Femur (tissue), 1 donor: ENCODE data around the gene NPIPA1.
A peak's percentile ranks its signal among the peaks of the same experiment; 100 is the strongest.
"Not testable (repeated sequence)": the region's sequence is repeated elsewhere in the genome, so short reads cannot be mapped to it uniquely, and the experiment has no call there.

Experiments used
- DNase-seq: peaks from one replicate; pipeline ENCODE4 v3.0.0-alpha.2; 2017

NPIPA1 gene

DNA sequence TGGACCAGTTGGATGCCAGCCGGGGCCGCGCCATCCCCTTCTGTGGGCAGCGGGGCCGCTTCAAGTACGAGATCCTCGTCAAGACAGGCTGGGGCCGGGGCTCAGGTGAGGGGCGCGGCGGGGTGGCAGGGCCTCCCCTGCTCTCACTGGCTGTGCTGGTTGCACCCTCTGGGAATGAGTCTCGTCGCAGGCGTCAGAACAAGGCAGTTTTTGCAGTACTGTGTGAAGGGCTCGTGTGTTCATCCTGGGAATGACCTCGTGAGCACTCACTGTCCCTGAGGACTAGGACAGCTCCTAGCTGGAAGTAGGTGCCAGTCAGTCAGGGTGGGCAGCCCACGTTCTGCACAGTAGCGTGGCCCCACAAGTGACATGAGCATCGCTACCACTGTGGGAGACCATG, 6.3 kb upstream of the NPIPA1 start:
- DNase-seq = not testable (repeated sequence)

DNA sequence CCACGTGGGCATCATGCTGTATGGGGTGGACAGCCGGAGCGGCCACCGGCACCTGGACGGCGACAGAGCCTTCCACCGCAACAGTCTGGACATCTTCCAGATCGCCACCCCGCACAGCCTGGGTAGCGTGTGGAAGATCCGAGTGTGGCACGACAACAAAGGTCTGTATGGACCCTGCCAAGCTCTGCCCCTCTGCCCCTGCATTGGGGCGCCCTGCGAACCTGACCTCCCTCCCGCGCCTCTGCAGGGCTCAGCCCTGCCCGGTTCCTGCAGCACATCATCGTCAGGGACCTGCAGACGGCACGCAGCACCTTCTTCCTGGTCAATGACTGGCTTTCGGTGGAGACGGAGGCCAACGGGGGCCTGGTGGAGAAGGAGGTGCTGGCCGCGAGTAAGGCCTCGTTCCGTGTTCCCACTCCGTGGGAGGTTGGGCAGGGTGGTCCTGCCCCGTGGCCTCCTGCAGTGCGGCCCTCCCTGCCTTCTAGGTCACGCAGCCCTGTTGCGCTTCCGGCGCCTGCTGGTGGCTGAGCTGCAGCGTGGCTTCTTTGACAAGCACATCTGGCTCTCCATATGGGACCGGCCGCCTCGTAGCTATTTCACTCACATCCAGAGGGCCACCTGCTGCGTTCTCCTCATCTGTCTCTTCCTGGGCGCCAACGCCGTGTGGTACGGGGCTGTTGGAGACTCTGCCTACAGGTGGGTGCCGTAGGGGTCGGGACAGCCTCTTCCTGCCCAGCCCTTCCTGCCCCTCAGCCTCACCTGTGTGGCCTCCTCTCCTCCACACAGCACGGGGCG, 4.5 kb upstream of the NPIPA1 start:
- not testable (repeated sequence) for DNase-seq

DNA sequence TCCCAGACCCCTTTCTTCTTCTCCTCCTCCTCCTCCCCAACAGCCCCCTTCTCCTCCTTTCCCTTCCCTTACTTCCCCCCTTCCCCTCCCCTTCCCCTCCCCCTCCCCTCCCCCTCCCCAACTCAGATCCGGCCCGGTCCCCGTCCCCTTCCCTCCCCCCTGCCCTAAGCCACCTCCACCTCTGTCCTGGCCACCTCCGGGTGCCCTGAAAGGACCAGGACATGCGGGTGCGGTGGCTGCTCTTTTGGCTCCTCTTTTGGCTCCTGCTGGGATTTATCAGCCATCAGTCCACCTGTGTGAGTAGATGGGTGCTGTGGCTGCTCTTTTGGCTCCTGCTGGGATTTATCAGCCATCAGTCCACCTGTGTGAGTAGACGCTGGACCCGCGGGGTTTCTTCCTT, 751 bp downstream of the NPIPA1 start:
- not testable (repeated sequence) for DNase-seq

DNA sequence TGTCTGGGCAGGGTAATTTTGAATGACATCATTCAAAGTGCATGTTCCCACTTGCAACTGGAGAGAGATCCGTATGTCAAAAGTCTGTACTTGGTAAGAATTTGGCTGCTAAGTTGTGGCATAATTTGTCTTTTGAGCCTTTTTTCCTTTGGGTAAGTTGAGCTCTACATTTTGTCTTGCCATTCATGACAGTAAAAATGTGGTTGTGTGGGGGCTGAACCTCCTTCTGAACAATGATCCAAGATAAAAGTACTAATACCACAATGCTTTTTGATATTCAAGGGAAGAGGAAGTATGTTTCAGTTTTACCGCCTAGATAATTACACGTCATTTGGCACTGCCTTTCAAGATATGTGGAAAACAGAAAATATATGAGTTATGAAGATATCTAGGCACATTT, 5.4 kb downstream of the NPIPA1 start:
- DNase-seq = not testable (repeated sequence)

DNA sequence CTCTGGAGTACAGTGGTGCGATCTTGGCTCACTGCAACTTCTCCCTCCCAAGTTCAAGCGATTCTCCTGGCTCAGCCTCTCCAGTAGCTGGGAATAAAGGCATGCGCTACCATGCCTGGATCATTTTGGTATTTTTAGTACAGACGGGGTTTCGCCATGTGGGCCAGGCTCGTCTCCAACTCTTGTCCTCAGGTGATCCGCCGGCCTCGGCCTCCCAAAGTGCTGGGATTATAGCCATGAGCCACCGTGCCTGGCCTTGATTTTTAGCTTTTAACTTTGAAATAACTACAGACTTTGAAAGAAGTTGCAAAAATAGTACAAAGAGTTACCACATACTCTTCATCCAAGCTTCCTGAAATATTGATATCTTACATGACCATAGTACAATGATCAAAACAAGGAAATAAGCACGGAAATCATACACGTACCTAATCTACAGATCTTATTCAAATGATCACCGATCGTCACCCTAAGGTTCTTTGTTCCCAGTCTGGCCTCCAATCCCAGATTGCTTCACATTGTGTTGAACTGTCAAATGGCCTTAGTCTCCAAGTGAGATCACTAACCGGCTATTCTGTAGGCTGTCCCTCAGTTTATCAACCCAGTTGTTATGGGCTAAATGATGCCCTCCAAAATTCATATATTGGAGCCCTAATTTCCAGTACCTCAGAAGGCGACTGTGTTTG, 18.4 kb downstream of the NPIPA1 start:
- no peak for DNase-seq

DNA sequence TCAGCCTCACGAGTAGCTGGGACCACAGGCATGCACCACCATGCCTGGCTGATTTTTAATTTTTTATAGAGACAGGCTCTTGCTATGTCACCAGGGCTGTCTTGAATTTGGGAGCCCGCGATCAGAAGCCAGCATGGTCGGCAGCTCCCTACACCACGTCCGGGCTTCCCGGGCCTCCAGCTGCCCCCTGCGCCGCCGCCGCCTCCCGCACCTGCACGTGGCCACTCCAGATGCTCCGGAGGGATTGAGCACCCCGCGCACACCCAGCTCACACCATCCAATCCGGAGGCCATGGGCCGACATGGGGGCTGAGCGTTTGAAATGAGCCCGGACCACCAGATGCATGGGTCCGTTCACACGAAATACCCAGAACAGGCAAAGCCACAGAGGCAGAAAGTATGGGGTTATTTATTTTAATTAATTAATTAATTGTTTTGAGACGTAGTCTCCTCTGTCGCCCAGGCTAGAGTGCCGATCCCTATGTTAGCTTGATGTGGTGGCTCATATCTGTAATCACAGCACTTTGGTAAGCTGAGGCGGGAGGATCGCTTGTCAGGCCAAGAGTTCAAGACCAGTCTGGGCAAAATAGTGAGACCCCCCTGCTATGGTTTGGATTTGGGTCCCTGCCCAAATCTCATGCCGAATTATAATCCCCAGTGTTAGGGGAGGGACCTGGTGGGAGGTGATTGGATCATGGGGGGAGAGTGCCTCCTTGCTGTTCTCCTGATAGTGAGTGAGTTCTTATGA, 20.5 kb downstream of the NPIPA1 start:
- no peak for DNase-seq

DNA sequence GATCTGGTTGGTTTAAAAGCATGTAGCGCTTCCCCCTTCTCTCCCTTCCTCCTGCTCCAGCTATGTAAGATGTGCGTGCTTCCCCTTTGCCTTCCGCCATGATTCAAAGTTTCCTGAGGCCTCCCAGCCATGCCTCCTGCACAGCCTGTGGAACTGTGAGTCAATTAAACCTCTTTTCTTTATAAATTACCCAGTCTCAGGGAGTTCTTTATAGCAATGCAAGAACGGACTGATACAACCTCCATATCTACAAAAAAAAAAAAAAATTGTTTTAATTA, 21.0 kb downstream of the NPIPA1 start:
- DNase-seq = no peak

DNA sequence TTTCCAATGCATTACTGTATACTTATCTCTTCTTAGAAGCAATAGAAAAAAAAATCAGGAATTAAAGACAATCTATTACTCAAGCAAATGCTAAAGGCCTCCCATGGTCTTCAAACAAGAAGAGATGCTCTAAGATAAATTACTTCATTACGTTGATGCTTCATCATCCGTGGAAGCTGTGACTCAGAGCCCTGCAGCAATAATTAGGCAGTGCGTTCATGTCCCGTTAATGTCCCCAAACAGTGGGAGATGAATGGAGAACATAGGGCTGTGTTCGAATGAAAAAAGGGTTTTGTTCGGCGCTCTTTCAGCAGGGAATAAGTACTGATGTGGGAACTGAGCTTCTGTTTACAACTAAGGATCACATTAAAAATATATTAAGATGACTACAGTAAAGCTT, 21.7 kb downstream of the NPIPA1 start:
- DNase-seq = no peak

DNA sequence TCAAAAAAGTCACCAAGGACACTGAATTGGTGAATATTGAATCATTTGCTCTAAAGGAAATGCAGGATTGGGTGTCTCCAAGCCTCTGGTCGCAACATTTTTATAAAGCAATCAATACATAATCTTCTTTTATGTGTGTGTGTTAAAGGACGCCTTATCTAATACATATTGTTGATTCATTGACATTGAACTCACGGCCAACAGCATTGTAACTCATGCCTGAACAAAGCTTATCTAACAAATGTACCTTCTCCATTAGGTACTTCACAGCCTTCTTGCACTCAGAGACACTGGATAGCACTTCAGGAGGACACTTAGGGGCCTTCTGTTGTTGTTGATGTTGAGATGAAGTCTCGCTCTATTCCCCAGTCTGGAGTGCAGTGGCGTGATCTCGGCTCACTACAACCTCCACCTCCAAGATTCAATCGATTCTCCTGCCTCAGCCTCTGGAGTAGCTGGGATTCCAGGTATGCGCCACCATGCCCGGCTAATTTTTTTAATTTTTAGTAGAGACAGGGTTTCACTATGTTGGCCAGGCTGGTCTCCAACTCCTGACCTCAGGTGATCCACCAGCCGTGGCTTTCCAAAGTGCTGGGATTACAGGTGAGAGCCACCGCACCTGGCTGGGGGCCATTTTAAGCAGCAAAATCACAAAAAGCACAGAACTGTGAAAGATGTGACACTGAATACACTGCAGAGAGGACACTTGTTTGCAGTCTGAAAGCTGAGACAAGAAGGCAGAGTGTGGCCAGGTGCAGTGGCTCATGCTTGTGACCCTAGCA, 24.4 kb downstream of the NPIPA1 start:
- DNase-seq = no peak

DNA sequence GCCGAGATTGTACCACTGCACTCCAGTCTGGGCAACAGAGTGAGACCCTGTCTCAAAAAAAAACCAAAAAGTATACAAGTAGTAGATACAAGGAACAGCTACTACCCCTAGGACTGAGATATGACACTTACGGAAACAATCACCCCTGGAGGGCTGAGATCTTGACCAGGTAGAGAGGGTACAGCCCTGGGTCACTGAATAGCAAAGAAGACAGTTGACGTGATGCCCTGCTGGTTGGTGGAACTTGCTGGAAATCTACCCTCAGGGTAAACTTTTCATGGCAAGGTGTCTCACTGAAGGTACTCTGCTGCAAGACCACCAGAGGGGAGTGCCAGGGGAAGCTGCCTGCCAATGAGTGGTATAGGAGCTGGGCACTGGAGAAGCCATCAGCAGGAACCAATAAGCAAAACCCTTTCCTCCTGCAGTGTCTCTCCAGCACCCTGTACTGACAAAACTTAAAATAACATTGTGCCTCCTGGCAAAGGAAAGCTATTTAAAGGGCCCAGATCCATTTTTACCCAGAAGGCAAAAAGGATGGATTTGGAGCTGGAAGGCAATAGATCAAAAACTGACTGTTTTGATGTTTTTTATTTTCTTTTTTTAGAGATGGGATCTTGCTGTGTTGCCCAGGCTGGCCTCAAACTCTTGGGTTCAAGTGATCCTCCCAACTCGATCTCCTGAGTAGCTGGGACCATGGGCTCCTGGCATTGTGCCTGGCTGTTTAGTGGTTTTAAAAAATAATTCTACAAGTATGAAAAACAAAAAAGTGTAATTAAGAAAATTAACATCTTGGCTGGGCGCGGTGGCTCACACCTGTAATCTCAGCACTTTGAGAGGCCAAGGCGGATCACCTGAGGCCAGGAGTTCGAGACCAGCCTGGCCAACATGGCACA, 26.3 kb downstream of the NPIPA1 start:
- DNase-seq = no peak

DNA sequence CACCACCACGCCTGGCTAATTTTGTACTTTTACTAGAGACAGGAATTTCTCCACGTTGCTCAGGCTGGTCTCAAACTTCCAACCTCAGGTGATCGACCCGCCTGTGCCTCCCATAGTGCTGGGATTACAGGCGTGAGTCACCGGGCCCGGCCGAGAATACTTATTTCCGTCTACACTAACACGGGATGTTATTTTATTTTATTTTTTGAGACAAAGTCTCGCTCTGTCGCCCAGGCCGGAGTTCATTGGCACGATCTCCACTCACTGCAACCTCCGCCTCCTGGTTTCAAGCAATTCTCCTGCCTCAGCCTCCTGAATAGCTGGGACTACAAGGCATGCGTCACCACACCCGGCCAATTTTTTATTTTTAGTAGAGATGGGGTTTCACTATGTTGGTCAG, 28.1 kb downstream of the NPIPA1 start:
- no peak for DNase-seq

DNA sequence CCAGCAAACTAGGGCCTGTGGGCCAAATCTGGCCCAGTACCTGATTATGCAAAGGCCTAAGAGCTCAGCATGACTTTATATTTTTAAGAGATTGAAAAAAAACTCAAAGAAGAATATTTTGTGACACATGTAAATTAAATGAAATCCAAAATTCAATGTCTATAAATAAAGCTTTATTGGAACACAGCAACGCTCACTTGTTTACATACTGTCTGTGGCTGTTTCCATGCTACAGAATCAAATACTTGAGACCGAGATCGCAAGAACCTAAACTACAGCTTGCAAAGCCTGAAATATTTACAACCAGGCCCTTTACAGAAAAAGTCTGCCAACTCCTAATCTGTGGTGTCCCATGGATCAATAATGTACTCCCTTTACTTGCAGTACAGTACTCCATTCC, 32.6 kb downstream of the NPIPA1 start:
- DNase-seq = not testable (repeated sequence)

DNA sequence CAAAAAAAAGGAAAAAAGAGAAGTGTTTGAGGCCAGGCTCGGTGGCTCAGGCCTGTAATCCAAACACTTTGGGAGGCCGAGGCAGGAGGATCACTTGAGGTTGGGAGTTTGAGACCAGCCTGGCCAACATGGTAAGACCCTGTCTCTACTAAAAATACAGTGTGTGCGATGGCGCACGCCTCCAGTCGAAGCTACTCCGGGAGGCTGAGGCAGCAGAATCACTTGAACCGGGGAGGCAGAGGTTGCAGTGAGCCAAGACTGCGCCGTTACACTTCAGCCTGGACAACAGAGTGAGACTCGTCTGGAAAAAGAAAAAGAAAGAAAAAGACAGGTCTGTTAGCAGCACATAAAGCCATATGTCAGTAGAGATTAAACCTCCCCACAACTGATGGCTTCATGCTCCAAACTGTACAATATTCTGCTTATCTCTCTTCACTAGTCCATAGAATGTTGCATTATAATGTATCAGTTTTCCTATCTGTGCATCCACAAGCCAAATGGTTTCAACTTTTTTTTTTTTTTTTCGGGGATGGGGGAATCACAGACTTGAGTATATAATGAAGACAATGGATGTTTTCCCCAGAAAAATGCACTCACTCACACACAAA, 34.5 kb downstream of the NPIPA1 start:
- not testable (repeated sequence) for DNase-seq

DNA sequence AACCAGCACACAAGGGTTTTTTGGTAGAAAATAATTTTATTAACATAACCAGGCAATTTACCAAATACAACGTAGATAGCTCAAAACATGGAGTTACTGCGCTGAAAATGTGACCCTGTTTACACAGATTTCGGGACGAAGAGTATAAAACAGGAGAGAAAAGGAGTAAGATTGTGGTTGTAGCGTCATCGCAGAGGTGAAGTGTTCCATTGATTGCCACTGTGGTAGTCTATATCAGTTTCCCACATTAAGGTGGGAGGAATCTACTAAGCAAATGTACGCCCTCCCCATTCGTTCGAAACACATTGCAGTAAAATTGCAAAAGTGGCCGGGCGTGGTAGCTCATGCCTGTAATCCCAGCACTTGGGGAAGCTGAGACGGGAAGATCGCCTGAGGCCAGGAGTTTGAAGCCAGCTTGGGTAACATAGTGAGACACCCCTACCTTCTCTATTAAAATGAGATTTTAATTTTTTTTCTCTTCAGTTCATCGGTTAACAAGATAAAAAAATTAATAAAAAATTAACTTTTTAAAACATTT, 36.6 kb downstream of the NPIPA1 start:
- DNase-seq = not testable (repeated sequence)

DNA sequence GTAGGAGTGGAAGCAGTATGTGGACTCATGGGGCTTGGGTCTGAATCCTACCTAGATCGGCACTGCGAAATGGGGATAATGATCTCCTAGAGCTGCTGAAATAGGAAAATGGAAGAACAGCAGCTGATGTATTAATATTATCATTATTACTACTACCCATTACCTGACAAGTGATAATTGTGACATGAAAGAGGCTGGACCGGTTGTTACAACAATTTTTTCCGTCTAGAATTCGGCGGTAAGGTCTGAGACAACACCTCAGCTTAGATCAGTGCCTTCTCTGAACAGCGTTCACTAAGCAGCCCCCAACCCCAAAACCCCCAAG, 37.0 kb downstream of the NPIPA1 start:
- DNase-seq = peak; percentile 73

DNA sequence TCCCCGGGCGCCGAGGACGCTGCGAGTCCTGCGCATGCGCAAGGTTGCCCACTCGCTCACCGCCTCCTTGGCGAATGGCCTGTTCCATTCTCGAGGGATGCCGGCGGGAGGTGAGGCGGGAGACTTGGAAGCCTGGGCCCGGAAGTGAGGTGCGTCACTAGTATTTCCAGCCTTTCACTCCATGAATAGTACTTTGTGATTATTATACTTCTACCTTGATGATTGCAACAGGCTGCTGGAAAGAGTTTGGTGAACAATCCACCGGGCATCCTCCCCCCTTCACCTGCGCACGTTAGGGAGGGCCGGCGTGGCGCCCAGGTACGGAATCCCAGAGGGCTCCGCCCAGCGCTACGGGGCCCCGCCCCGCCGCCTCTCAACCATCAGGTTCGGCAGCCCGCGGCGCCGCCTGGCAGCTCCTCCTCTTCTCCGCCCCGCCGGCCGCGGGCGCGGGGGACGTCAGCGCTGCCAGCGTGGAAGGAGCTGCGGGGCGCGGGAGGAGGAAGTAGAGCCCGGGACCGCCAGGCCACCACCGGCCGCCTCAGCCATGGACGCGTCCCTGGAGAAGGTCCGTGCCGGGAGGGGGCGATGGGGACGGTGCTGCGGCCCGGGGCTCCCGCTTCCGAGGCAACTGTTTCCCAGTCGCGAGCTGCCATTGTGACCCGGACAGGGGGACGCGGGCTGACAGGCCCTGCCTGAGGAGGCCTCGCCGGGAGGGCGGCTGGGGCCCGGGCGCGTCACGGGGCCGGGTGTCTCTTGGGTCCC, 37.6 kb downstream of the NPIPA1 start, which contains the start of gene PDXDC1:
TSS of gene PDXDC1 (plus strand) at position 371 of the 762 bp plus-strand sequence. CDS start at position 545, 174 bp downstream.
- peak; percentile 88 for DNase-seq

DNA sequence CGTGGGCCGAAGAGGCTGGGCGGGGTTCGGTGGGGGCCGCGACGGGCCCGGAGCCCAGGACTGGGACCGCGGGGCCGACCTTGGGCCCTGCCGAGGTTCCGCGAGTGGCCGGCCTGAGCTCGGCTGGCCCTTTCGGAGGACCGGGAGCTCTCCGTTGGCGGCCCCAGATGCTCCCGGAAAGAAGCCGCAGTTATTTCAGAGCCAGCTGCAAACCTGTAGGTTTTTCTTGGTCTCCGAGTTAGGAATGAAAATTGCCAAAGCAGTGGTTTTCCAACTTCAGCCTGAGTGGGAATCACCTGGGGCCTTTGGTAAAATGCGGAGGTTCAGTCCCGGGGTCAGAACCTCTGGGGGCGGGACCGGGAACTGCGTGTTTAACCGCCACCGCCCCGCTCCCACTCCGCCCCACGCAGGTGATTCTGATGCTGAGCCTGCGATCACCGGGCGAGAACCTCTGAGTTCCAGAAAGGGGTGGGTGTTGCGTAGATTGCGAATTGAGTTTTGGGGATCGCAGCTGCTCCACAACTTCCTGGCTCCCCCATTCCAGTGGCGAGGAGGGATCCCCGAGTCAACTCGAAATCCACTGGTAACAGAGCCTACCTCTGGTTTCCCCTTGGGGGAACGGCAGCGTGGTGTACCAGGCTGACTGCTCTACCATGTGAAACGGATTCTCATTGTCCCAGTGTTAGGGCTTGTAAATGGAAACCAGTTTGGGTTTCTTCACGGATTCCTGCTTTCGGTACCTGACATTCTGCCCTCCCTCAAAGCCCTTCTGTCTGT, 38.4 kb downstream of the NPIPA1 start:
- DNase-seq = peak; percentile 44

DNA sequence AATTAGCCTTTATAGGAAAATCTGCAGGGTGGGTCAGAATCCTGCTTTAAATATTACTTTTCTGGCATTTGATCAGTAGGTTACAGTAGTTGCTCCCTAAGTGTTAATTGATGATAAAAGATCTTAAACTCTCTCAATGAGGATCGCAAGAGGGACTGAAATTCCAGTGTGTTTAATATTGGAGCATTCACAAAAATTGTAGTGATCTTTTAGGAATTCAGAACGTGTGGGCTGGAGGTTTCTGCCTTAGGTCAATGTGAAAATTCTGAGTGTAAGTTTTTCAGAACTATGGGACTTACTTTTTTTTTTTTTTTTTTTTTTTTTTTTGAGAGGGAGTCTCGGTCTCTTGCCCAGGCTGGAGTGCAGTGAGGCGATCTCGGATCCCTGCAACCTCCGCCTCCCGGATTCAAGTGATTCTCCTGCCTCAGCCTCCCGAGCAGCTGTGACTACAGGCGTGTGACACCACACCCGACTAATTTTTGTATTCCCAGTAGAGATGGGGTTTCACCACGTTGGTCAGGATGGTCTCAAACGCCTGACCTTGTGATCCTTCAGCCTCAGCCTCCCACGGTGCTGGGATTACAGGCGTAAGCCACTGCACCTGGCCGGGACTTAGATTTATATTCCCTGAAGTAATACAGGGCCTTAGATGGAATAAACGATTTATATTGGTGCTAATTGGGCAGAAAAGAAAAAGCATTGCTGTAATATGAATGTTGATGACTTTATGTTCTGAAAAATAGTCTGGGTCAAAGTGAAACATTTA, 39.9 kb downstream of the NPIPA1 start:
- DNase-seq = not testable (repeated sequence)

DNA sequence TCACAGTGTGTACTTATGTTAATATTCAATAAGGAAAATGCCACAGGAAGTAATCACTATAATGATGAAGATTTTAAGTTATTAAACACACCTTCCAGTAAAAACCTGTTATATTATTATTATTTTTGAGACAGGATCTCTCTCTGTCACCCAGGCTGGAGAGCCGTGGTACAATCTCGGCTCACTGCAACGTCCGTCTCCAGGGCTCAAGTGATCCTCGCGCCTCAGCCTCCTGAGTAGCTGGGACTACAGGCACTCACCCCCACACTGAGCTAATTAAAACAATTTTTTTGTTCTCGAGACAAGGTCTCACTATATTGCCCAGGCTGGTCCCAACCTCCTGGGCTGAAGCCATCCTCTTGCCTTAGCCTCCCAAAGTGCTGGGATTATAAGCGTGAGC, 41.0 kb downstream of the NPIPA1 start:
- not testable (repeated sequence) for DNase-seq
